ENCODE data around the gene ARHGAP24. TPM values are rescaled to one million over a fixed set of nuclear protein-coding genes. Genes with fewer than 3 reads are reported as not detected.

The ARHGAP24 gene
- total and polyA plus RNA-seq, 12 donors, result 0.72 to 53.4 (median 4.4) TPM

DNA sequence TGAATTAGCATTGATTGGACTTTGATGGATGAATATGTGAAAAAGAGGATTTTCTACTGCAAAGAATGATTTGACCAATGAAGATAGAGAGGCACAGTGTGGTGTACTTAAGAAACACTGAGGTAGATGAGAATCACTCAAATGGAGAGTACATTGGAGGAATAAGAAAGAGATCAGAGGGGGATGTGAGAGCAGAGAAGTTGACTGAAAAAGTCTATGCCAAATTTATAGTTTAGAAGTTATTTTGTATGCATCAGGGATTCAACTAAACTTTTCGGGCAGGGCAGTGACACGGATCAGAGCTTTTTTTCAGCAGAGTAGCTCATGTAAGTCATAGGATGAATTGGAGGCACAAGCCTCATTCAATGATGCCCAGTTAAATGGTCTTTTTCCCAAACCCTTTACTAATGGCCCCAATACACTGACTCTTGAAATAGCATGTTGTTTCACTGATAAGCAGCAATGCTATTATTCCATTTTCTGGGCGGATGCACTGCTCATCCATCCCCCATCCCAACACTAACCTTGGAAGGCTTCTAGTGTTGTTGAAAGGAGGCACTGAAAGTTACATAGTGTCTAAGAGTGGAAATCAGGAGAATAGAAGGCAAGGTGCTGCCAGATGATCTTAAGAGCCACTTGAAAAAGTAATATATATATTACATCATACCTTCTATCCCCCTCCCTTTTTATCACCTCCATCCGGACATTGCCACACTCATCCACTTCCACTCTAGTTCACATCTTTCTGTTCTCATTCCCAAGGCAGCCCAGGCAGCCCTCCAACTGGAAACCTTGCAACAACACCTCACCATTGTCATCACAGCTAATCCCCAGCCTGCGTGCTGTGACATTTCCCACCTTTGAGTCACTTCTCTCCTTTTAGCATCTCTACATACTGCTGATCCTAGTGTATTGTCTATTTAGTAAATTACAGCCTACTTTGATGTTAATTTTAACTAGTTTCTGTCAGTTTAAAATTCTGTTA is 46.1 kb downstream of the ARHGAP24 start:
- Histone ChIP-seq H3K9me3 (replicated peaks in 1 of 3) (no peaks in the 10 kb centered on the region), H3K4me1 (replicated peaks in 1 of 2) (no peaks in the 10 kb centered on the region), H3K36me3 (replicated peaks in 1 of 2) (no peaks in the 10 kb centered on the region), H3K27me3 (no peaks in the 10 kb centered on the region), H3K4me3 (no peak overlapping the region), H3K27ac (no peak overlapping the region)
- no peak for DNase-seq
- intact Hi-C loops (cut with DNase I), result no loop called here
- WGBS, 4 donors, result 78 to 90% (median 82%) methylated on average over 5 of the region's 5 CpGs
- TF ChIP-seq, protein P1, sequence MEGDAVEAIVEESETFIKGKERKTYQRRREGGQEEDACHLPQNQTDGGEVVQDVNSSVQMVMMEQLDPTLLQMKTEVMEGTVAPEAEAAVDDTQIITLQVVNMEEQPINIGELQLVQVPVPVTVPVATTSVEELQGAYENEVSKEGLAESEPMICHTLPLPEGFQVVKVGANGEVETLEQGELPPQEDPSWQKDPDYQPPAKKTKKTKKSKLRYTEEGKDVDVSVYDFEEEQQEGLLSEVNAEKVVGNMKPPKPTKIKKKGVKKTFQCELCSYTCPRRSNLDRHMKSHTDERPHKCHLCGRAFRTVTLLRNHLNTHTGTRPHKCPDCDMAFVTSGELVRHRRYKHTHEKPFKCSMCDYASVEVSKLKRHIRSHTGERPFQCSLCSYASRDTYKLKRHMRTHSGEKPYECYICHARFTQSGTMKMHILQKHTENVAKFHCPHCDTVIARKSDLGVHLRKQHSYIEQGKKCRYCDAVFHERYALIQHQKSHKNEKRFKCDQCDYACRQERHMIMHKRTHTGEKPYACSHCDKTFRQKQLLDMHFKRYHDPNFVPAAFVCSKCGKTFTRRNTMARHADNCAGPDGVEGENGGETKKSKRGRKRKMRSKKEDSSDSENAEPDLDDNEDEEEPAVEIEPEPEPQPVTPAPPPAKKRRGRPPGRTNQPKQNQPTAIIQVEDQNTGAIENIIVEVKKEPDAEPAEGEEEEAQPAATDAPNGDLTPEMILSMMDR (IDR thresholded peaks at IDR 0.05), result no peak
- TF ChIP-seq POLR2A (IDR thresholded peaks at IDR 0.05), result no peak

DNA sequence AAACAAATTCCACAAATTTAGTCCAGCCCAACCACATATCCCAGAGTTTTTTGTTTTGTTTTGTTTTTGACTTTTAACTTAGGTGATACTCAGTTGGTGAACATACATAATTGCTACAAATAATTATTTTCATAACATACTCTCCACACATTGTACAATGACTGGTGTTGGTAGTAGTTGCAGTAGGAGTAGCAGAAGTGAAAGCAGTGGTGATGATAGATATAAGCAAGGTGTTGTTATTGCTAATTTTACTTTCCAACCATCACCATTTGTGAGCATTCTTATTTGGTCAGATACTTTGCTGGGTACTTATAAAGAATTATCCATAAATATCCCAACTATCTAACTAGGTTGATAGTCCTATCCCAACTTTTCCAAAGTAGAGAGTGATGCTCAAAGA is 47.3 kb downstream of the ARHGAP24 start:
- Histone ChIP-seq H3K4me1 (replicated peaks in 1 of 2) (no peaks in the 10 kb centered on the region), H3K27me3 (no peaks in the 10 kb centered on the region), H3K4me3 (no peak overlapping the region), H3K36me3 (replicated peaks in 1 of 2) (no peaks in the 10 kb centered on the region), H3K27ac (no peak overlapping the region), H3K9me3 (replicated peaks in 1 of 3) (no peaks in the 10 kb centered on the region)
- intact Hi-C loops (cut with DNase I), result no loop called here
- TF ChIP-seq POLR2A (IDR thresholded peaks at IDR 0.05), result no peak
- TF ChIP-seq, protein P1 (IDR thresholded peaks at IDR 0.05), result no peak
- no peak for DNase-seq

DNA sequence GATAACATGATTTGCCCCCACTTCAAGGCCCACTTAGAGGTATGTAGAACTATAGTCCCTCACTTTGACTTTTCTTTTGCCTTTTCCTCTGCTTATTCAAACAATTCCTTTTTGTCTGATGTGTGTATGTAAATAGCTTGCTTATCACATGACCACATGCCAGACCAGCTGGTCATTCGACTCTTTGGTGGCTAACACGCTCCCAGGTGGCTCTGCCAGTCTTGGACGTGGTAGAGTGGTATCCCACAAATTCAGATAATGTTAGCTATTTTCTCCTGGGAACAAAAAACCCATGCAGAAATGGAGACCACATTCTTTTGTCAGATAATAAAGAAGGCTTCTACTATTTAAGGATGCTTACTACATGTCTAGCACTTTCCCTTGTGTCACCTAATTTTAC is 47.9 kb downstream of the ARHGAP24 start:
- no peaks in the 10 kb centered on the region for H3K9me3 ChIP-seq (replicated peaks in 1 of 3)
- H3K36me3 ChIP-seq (replicated peaks in 1 of 2), result no peaks in the 10 kb centered on the region
- TF ChIP-seq POLR2A (IDR thresholded peaks at IDR 0.05), result no peak
- TF ChIP-seq, protein P1 (IDR thresholded peaks at IDR 0.05), result no peak
- H3K4me3 ChIP-seq, result no peak overlapping the region
- intact Hi-C loops (cut with DNase I), result no loop called here
- 85 to 89% (median 88%) methylated on average over 3 of the region's 3 CpGs for WGBS, 4 donors
- DNase-seq, result no peak
- no peak overlapping the region for H3K27ac ChIP-seq
- H3K27me3 ChIP-seq, result no peaks in the 10 kb centered on the region
- H3K4me1 ChIP-seq (replicated peaks in 1 of 2), result no peaks in the 10 kb centered on the region

DNA sequence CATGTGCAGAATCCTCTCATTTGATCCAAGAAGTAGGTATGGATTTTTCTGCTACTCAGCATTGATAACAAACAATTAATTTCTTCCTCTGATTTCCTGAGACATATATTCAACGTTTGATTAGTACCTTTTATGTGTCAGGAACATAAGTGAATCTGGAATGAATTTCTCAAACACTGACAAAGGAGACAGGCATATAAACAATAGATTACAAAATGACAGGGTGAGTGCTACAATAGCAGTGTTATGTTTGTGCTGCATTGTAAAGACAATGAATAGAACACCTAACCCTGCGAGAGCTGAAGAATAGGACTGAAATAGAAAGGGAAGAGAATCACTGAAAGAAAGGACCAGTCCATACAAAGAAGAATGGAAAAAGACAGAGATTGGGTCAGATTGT is 52.9 kb downstream of the ARHGAP24 start:
- intact Hi-C loops (cut with DNase I), result no loop called here
- no peaks in the 10 kb centered on the region for H3K27me3 ChIP-seq
- no peaks in the 10 kb centered on the region for H3K9me3 ChIP-seq (replicated peaks in 1 of 3)
- 48 to 60% (median 56%) methylated on average over 2 of the region's 2 CpGs for WGBS, 4 donors
- no peaks in the 10 kb centered on the region for H3K36me3 ChIP-seq (replicated peaks in 1 of 2)
- no peak overlapping the region for H3K4me3 ChIP-seq
- TF ChIP-seq POLR2A (IDR thresholded peaks at IDR 0.05), result no peak
- TF ChIP-seq, protein P1 (IDR thresholded peaks at IDR 0.05), result no peak
- DNase-seq, result no peak
- H3K4me1 ChIP-seq (replicated peaks in 1 of 2), result no peaks in the 10 kb centered on the region
- H3K27ac ChIP-seq, result no peak overlapping the region
